IPS-18c (cell line): ENCODE data around the gene IL24.

ENCODE experiments used
- H3K4me3 ChIP-seq: 2 replicates; pipeline ENCODE4 v1.7.0; 2013; ENCODE audit warnings: low read depth, mild to moderate bottlenecking, low read length, moderate library complexity; ENCODE audit not compliant: insufficient read depth
- H3K9me3 ChIP-seq: one replicate; pipeline ENCODE4 v1.6.1; 2013; ENCODE audit warnings: mild to moderate bottlenecking, low read length, moderate library complexity; ENCODE audit not compliant: control insufficient read depth, insufficient read depth

The IL24 gene

GRCh38 chr1:206953626-206954025 lies 56.4 kb downstream of the IL24 start:
- peaks cover 4% of the 10 kb centered on the region for H3K9me3 ChIP-seq

More at GRCh38 chr1:206953626-206954025, 56.4 kb downstream of the IL24 start:
- no peak overlapping the region for H3K4me3 ChIP-seq
